Bronchial epithelial cell (primary cell): ENCODE data around the gene ARFGAP3. TPM values are rescaled to one million over a fixed set of nuclear protein-coding genes. Genes with fewer than 3 reads are reported as not detected.
"Not testable (repeated sequence)": the region's sequence is repeated elsewhere in the genome, so short reads cannot be mapped to it uniquely, and the experiment has no call there.

Source experiments
- DNase-seq: peaks from one replicate; pipeline ENCODE4 v3.0.0-alpha.2; 2010; ENCODE audit warnings: low read depth
- FAIRE-seq: peaks from 2 replicates; lab custom pipeline; 2011; peaks lifted over from hg19 to GRCh38; lab: Jason Lieb, UNC
- H3K27me3 ChIP-seq: 2 replicates; pipeline ENCODE4 v1.5.1; 2011; ENCODE audit warnings: low read length; ENCODE audit not compliant: control insufficient read depth, insufficient read depth
- H3K36me3 ChIP-seq: 2 replicates; pipeline ENCODE4 v1.5.1; 2011; ENCODE audit warnings: low read length; ENCODE audit not compliant: control insufficient read depth, insufficient read depth
- H3K4me3 ChIP-seq: 2 replicates; pipeline ENCODE4 v1.5.1; 2011; ENCODE audit warnings: mild to moderate bottlenecking, low read depth, low read length, control low read depth
- CTCF ChIP-seq: IDR thresholded peaks from 2 replicates; pipeline ENCODE4 v1.5.1; 2011; ENCODE audit warnings: mild to moderate bottlenecking, moderate library complexity, low read length, control low read depth, inconsistent platforms; ENCODE audit not compliant: insufficient read depth, severe bottlenecking
- total RNA-seq: library from RNA; depleted of rRNA; stranded (reverse); fragments of >200 nt; gene quantifications from 2 replicates; pipeline ENCODE4 v1.2.1, GENCODE V29; 2014

ARFGAP3 gene
- total RNA-seq, 1 donor from 2014 or later = 87.7 TPM

DNA sequence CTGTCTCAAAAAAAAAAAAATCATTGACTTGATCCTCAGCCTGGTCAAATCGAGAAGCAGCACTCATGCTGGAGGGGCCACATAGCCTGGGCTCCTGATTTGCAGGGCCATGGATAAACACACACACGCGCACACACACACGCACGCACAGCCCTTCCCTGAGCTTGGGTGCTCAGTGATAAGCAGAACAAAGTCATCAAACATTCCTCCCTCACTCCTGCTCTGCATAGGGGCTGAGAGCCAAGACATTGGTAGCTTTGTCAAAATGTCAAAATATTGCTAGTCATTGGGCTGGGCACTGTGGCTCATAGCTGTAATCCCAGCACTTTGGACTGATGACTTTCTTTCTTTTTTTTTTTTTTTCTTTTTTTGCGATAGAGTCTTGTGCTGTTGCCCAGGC is 102.4 kb downstream of the ARFGAP3 start:
- DNase-seq = peak; percentile 70
- H3K4me3 ChIP-seq = no peak overlapping the region
- FAIRE-seq = no peak

DNA sequence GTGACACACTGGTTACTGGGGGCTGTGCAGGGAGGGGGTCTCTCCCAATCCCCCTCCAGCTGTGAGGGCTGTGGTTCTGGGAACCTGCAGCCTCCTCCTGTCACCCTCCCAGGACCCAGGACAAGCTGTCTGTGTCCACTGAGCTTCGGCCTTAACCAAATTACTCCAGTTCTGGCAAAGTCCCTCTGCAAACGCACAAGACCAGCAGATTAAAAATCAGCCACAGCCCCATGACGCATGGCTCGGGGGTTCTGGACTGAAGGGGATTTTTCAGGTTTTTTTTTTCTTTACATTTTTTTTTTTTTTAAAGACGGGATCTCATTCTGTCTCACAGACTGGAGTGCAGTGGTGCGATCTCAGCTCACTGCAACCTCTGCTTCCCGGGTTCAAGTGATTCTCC is 104.2 kb downstream of the ARFGAP3 start:
- no peaks in the 10 kb centered on the region for H3K27me3 ChIP-seq
- H3K4me3 ChIP-seq = no peak overlapping the region
- H3K36me3 ChIP-seq = no peaks in the 10 kb centered on the region
- no peak for TF ChIP-seq CTCF
- no peak for FAIRE-seq
- no peak for DNase-seq

More for the DNA sequence above, 102.4 kb downstream of the ARFGAP3 start:
- no peaks in the 10 kb centered on the region for H3K36me3 ChIP-seq
- TF ChIP-seq CTCF = no peak
- H3K27me3 ChIP-seq = no peaks in the 10 kb centered on the region

DNA sequence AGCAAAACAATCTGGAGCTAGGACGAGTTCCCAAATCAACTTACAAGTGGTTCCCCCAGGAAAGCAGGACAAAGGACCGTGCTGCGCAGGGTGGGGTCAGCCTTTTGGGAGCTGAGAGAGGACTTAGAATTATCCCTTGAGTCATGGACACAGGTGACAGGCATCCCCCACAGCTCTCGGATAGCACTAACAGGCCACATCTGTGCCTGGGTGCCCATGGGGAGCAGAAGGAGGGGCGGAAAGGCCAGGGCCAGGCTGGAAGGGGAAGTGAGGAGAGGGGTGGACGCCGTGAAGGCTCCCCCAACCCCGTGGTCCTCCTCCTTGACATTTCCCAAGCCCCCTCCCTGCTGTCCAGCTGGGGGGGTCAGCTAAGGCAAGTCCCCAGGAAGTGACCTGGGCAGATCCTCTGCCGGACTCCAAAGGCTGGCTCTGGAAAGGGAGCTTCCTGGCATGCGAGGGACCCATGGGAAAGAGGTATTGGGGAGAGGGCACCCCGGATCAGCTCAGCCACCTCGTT is 104.8 kb downstream of the ARFGAP3 start:
- FAIRE-seq (no peak), DNase-seq (no peak)
- TF ChIP-seq CTCF = no peak
- H3K36me3 ChIP-seq = no peaks in the 10 kb centered on the region
- no peaks in the 10 kb centered on the region for H3K27me3 ChIP-seq
- H3K4me3 ChIP-seq = no peak overlapping the region

DNA sequence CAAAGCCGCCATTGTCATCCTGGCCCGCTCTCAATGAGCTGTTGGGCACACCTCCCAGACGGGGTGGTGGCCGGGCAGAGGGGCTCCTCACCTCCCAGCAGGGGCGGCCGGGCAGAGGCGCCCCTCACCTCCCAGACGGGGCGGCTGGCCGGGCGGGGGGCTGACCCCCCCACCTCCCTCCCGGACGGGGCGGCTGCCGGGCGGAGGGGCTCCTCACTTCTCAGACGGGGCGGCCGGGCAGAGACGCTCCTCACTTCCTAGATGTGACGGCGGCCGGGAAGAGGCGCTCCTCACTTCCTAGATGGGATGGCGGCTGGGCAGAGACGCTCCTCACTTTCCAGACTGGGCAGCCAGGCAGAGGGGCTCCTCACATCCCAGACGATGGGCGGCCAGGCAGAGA is 106.7 kb downstream of the ARFGAP3 start:
- FAIRE-seq, H3K36me3 ChIP-seq, DNase-seq, H3K4me3 ChIP-seq, H3K27me3 ChIP-seq: not testable (repeated sequence)

GRCh38 chr22:42747701-42748513 is 109.2 kb downstream of the ARFGAP3 start:
- no peak overlapping the region for H3K4me3 ChIP-seq
- peak; percentile 77 for DNase-seq
- FAIRE-seq = no peak
- H3K27me3 ChIP-seq = no peaks in the 10 kb centered on the region
- TF ChIP-seq CTCF = no peak
- no peaks in the 10 kb centered on the region for H3K36me3 ChIP-seq

Other genes starting within 250 kb of the ARFGAP3 start
- 16.8 and 25.1 TPM in 2 replicates for gene POLDIP3, start 242.4 kb downstream of the ARFGAP3 start, total RNA-seq
- 0.26 and 1.1 TPM in 2 replicates for gene ATP5MGL, start 216.7 kb downstream of the ARFGAP3 start, total RNA-seq
- gene CYB5R3, start 207.9 kb downstream of the ARFGAP3 start, total RNA-seq = 9.0 and 16.4 TPM in 2 replicates
- 12.4 and 15.5 TPM in 2 replicates for gene A4GALT, start 136.4 kb downstream of the ARFGAP3 start, total RNA-seq
- gene PACSIN2, start 157.9 kb upstream of the ARFGAP3 start, total RNA-seq = 49.8 and 68.9 TPM in 2 replicates
- 6.3 and 11.1 TPM in 2 replicates for gene TTLL1, start 232.1 kb upstream of the ARFGAP3 start, total RNA-seq